ENCODE data around the gene ARHGEF26. TPM values are rescaled to one million over a fixed set of nuclear protein-coding genes. Genes with fewer than 3 reads are reported as not detected.
A peak's percentile ranks its signal among the peaks of the same experiment; 100 is the strongest.

Gene ARHGEF26
- total and polyA plus RNA-seq, 9 donors = 9.4 to 20.1 (median 12.2) TPM

DNA sequence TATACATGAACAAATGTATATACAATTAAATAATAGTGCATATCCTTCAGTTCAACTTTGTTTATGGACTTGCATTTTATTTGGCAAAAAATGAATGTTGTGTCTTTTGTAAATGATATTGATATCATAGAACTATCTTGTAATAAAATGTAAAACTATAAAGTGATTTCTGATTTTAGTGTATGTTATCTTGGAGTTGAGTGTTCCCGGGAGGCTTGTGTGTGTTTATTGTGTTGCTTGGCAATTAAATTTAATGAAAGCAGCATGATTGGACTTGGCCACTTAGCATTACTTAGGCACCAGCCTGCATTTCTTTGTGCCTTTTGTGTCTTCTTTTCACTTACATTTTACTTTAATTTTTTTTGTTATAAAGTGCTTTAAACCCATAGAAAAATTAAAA is 10.6 kb downstream of the ARHGEF26 start:
- Histone ChIP-seq H3K4me1 (ENCODE audit: control insufficient read depth, insufficient read depth, low read length) (no peaks in the 10 kb centered on the region), H3K9me3 (replicated peaks; ENCODE audit: control insufficient read depth, low read depth, low read length) (no peaks in the 10 kb centered on the region), H3K36me3 (ENCODE audit: control insufficient read depth, insufficient read depth, low read length) (peaks cover 2% of the 10 kb centered on the region), H3K4me3 (ENCODE audit: low read length) (no peak overlapping the region), H3K27ac (ENCODE audit: low read length) (no peak overlapping the region), H3K27me3 (ENCODE audit: control insufficient read depth, insufficient read depth, low read length) (no peaks in the 10 kb centered on the region)
- peak; percentile 16 for DNase-seq
- no CpG with 5 or more reads among the region's 1 CpG for WGBS (ENCODE audit: insufficient coverage)

DNA sequence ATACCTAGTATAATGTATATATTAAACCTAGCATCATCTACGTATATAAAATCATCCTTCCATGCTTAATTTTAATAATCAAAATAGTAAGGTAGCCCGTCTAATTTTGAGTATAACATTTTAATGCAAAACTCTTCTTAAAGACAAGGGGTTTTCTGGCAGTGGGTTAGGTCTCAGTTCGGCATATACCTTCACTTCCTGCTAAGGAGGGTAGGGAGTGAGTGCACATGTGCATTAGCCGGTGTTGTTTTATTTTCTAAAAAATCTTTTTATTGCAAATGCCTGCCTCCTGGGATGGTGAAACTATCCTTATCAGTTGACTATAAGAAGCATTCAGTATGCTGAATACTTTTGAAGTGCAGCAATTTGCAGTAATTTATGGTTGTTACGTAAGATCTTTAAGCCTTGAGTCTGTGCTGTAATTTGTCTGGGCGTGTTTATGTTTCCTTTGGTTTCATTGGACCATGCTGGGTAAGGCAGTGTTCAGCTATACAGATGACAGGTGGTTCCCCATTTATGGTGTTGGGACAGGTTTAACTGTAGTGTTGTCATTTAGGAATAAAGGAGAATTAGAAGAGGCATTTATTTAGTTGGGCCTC is 11.7 kb downstream of the ARHGEF26 start:
- no peak overlapping the region for H3K27ac ChIP-seq (ENCODE audit: low read length)

DNA sequence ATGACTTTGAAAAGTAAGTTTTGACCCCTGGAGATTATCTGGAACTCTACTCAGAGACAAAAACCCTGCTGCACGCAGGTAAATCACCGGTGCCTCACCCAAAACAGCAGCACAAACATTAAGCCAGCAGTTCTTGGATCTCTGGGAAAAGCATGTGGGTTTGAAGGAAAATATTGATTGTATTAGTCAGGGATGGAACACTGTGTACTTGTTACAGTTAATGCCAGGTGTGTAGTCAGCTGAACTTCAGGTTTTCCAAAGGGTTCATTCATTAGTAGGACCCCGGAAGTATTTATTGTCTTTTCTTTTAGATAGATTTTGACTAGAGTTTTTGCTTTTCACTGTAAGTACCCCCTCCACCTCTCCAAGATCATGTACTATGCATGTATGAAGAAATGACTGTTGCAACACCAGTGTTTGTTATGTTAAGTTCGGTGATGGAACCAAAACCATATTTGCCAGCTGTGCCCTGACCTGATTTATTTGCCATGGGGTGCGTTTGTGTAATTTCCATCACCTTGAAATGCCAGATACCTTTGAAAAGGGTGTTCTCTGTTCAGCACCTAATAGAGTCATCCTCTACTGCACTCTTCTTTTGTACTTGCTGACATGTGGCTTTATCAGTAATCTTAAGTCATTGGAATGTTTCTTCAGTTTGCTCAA is 14.5 kb downstream of the ARHGEF26 start:
- 100% methylated on average over 1 of the region's 5 CpGs for WGBS (ENCODE audit: insufficient coverage)
- H3K36me3 ChIP-seq (ENCODE audit: control insufficient read depth, insufficient read depth, low read length) = peaks cover 2% of the 10 kb centered on the region
- no peaks in the 10 kb centered on the region for H3K27me3 ChIP-seq (ENCODE audit: control insufficient read depth, insufficient read depth, low read length)
- no peak overlapping the region for H3K4me3 ChIP-seq (ENCODE audit: low read length)
- H3K27ac ChIP-seq (ENCODE audit: low read length) = no peak overlapping the region
- no peak for DNase-seq
- no peaks in the 10 kb centered on the region for H3K9me3 ChIP-seq (replicated peaks; ENCODE audit: control insufficient read depth, low read depth, low read length)
- H3K4me1 ChIP-seq (ENCODE audit: control insufficient read depth, insufficient read depth, low read length) = no peaks in the 10 kb centered on the region

More for the DNA sequence above, 11.7 kb downstream of the ARHGEF26 start:
- Histone ChIP-seq H3K9me3 (replicated peaks; ENCODE audit: control insufficient read depth, low read depth, low read length) (no peaks in the 10 kb centered on the region), H3K36me3 (ENCODE audit: control insufficient read depth, insufficient read depth, low read length) (peaks cover 2% of the 10 kb centered on the region), H3K27me3 (ENCODE audit: control insufficient read depth, insufficient read depth, low read length) (no peaks in the 10 kb centered on the region), H3K4me3 (ENCODE audit: low read length) (no peak overlapping the region), H3K4me1 (ENCODE audit: control insufficient read depth, insufficient read depth, low read length) (no peaks in the 10 kb centered on the region)
- WGBS (ENCODE audit: insufficient coverage) = 93% methylated on average over 2 of the region's 6 CpGs
- no peak for DNase-seq

DNA sequence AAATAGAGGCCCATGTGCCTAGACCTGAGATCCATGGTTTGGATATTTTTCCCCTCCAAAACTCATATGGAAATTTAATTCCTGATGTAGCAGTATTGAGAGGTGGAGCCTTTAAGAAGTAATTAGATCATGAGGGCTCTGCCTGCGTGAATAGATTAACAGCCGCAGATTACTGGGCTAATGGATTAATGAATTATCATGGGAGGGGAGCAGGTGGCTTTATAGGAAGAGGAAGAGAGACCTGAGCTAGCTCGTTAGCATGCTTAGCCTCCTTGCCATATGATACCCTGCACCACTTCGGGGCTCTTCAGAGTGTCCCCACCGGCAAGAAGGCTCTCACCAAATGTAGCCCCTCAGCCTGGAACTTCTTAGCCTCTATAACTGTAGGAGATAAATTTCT is 15.8 kb downstream of the ARHGEF26 start:
- H3K4me3 ChIP-seq (ENCODE audit: low read length) = no peak overlapping the region
- H3K27ac ChIP-seq (ENCODE audit: low read length) = no peak overlapping the region
- no peaks in the 10 kb centered on the region for H3K27me3 ChIP-seq (ENCODE audit: control insufficient read depth, insufficient read depth, low read length)
- H3K4me1 ChIP-seq (ENCODE audit: control insufficient read depth, insufficient read depth, low read length) = no peaks in the 10 kb centered on the region
- 64% methylated on average over 2 of the region's 5 CpGs for WGBS (ENCODE audit: insufficient coverage)
- peaks cover 2% of the 10 kb centered on the region for H3K36me3 ChIP-seq (ENCODE audit: control insufficient read depth, insufficient read depth, low read length)
- no peaks in the 10 kb centered on the region for H3K9me3 ChIP-seq (replicated peaks; ENCODE audit: control insufficient read depth, low read depth, low read length)
- no peak for DNase-seq

DNA sequence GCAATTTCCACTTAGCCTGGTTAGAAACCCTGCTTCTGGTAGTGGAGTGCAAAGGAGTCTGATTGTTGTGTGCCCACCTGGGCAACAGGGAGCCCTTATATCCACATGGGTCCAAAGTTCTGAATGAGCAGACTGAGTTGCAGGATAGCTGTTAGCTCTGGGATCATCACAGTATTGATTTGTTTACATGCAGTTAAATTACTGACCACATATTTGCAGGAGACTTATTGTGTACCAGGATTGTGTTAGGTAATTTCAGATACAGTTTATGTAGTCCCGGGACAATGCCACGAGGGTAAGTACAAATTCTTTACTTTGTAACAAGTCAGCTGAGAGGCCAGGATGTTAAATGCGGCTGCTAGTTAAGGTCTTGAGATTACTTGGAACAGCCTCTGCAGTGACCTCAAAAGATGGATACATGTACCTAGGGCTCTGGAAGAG is 18.8 kb downstream of the ARHGEF26 start:
- H3K36me3 ChIP-seq (ENCODE audit: control insufficient read depth, insufficient read depth, low read length) = peaks cover 2% of the 10 kb centered on the region
- no peak overlapping the region for H3K27ac ChIP-seq (ENCODE audit: low read length)
- 83% methylated on average over 3 of the region's 3 CpGs for WGBS (ENCODE audit: insufficient coverage)
- H3K27me3 ChIP-seq (ENCODE audit: control insufficient read depth, insufficient read depth, low read length) = no peaks in the 10 kb centered on the region
- H3K4me3 ChIP-seq (ENCODE audit: low read length) = no peak overlapping the region
- no peak for DNase-seq
- no peaks in the 10 kb centered on the region for H3K9me3 ChIP-seq (replicated peaks; ENCODE audit: control insufficient read depth, low read depth, low read length)
- no peaks in the 10 kb centered on the region for H3K4me1 ChIP-seq (ENCODE audit: control insufficient read depth, insufficient read depth, low read length)

GRCh38 chr3:154142608-154143007 is 21.4 kb downstream of the ARHGEF26 start:
- no peaks in the 10 kb centered on the region for H3K27me3 ChIP-seq (ENCODE audit: control insufficient read depth, insufficient read depth, low read length)
- whole genome bisulfite sequencing (ENCODE audit: insufficient coverage) = 100% methylated on average over 1 of the region's 2 CpGs

DNA sequence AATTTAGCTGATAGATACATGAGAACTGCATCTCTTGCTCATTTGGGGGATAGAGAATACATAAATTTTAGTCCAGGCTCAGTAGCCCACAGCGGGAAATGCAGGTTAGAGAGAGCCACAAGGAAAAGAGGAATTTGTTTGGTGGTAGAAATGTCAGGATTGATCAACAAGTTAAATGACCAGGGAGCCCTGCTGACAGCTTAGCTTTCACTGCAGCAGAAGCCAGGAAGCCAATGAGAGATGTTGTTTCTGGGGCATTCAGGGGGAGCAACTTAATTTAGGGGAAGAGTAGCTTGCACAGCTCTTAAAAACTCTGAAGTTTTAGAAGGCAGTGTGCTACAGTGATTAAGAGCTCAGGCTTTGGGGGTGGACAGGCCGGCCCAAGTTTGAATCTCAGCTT is 22.7 kb downstream of the ARHGEF26 start:
- DNase-seq = no peak
- Histone ChIP-seq H3K9me3 (replicated peaks; ENCODE audit: control insufficient read depth, low read depth, low read length) (no peaks in the 10 kb centered on the region), H3K27ac (ENCODE audit: low read length) (no peak overlapping the region), H3K4me1 (ENCODE audit: control insufficient read depth, insufficient read depth, low read length) (no peaks in the 10 kb centered on the region), H3K36me3 (ENCODE audit: control insufficient read depth, insufficient read depth, low read length) (peaks cover 2% of the 10 kb centered on the region), H3K27me3 (ENCODE audit: control insufficient read depth, insufficient read depth, low read length) (no peaks in the 10 kb centered on the region), H3K4me3 (ENCODE audit: low read length) (no peak overlapping the region)
- 38% methylated on average over 2 of the region's 2 CpGs for WGBS (ENCODE audit: insufficient coverage)

More at GRCh38 chr3:154142608-154143007, 21.4 kb downstream of the ARHGEF26 start:
- no peak overlapping the region for H3K27ac ChIP-seq (ENCODE audit: low read length)
- no peak overlapping the region for H3K4me3 ChIP-seq (ENCODE audit: low read length)
- no peaks in the 10 kb centered on the region for H3K4me1 ChIP-seq (ENCODE audit: control insufficient read depth, insufficient read depth, low read length)
- H3K36me3 ChIP-seq (ENCODE audit: control insufficient read depth, insufficient read depth, low read length) = peaks cover 2% of the 10 kb centered on the region
- no peak for DNase-seq
- H3K9me3 ChIP-seq (replicated peaks; ENCODE audit: control insufficient read depth, low read depth, low read length) = no peaks in the 10 kb centered on the region

DNA sequence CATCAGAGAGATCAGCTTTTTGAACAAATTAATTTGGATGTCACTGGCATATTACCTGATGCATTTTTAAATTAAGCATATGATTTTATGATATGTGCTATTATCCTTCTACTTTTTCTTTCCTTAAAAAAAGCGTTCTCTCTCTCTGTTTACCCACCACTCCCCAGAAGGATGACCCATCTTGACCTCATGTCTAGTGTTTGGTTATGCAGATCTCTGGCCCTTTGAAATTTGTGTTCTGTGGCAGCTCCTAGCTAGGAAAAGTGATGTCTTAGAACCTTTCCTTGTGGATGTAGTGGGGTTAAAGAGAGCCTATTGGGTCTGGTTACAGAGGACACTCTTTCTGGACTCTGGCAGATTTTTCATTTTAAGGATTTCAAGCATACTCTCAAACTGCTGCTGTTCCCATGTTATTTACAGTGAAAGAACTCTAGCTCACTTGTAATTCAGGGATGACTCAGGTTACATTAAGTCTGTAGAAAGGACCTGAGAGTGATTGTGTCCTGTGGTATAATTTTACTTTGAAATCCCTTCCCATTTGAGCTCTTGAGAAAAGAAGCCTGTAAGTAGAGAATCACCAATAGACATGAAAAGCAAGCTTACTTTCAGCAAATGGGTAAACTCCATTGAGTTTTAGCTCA is 23.8 kb downstream of the ARHGEF26 start:
- Histone ChIP-seq H3K4me1 (ENCODE audit: control insufficient read depth, insufficient read depth, low read length) (no peaks in the 10 kb centered on the region), H3K9me3 (replicated peaks; ENCODE audit: control insufficient read depth, low read depth, low read length) (no peaks in the 10 kb centered on the region), H3K36me3 (ENCODE audit: control insufficient read depth, insufficient read depth, low read length) (peaks cover 2% of the 10 kb centered on the region), H3K27ac (ENCODE audit: low read length) (no peak overlapping the region), H3K27me3 (ENCODE audit: control insufficient read depth, insufficient read depth, low read length) (no peaks in the 10 kb centered on the region), H3K4me3 (ENCODE audit: low read length) (no peak overlapping the region)
- WGBS (ENCODE audit: insufficient coverage) = no CpG with 5 or more reads among the region's 1 CpG
- no peak for DNase-seq

GRCh38 chr3:154148541-154148940 is 27.4 kb downstream of the ARHGEF26 start:
- peaks cover 2% of the 10 kb centered on the region for H3K36me3 ChIP-seq (ENCODE audit: control insufficient read depth, insufficient read depth, low read length)
- DNase-seq = no peak
- whole genome bisulfite sequencing (ENCODE audit: insufficient coverage) = 29% methylated on average over 1 of the region's 1 CpG

GRCh38 chr3:154149286-154149685 is 28.1 kb downstream of the ARHGEF26 start:
- Histone ChIP-seq H3K36me3 (ENCODE audit: control insufficient read depth, insufficient read depth, low read length) (peaks cover 2% of the 10 kb centered on the region), H3K9me3 (replicated peaks; ENCODE audit: control insufficient read depth, low read depth, low read length) (no peaks in the 10 kb centered on the region), H3K27ac (ENCODE audit: low read length) (no peak overlapping the region), H3K4me3 (ENCODE audit: low read length) (no peak overlapping the region), H3K27me3 (ENCODE audit: control insufficient read depth, insufficient read depth, low read length) (no peaks in the 10 kb centered on the region), H3K4me1 (ENCODE audit: control insufficient read depth, insufficient read depth, low read length) (no peaks in the 10 kb centered on the region)
- WGBS (ENCODE audit: insufficient coverage) = 51% methylated on average over 2 of the region's 4 CpGs
- no peak for DNase-seq

More at GRCh38 chr3:154148541-154148940, 27.4 kb downstream of the ARHGEF26 start:
- Histone ChIP-seq H3K4me3 (ENCODE audit: low read length) (no peak overlapping the region), H3K4me1 (ENCODE audit: control insufficient read depth, insufficient read depth, low read length) (no peaks in the 10 kb centered on the region), H3K27ac (ENCODE audit: low read length) (no peak overlapping the region), H3K27me3 (ENCODE audit: control insufficient read depth, insufficient read depth, low read length) (no peaks in the 10 kb centered on the region), H3K9me3 (replicated peaks; ENCODE audit: control insufficient read depth, low read depth, low read length) (no peaks in the 10 kb centered on the region)

Data from muscle of leg (tissue), 11 donors.